ENCODE results near the gene PLEKHG4.

Gene PLEKHG4

GRCh38 chr16:67294938-67295361 lies 15.6 kb downstream of the PLEKHG4 start:
- no peaks in the 10 kb centered on the region for H3K27me3 ChIP-seq (ENCODE audit: control insufficient read depth, insufficient read depth, low read length)
- H2AFZ ChIP-seq = no peak overlapping the region
- no peaks in the 10 kb centered on the region for H3K36me3 ChIP-seq (ENCODE audit: control insufficient read depth, insufficient read depth, low read length)
- TF ChIP-seq CTCF (IDR thresholded peaks at IDR 0.05) = no peak
- no peaks in the 10 kb centered on the region for H3K9me3 ChIP-seq (ENCODE audit: control insufficient read depth, low read length)
- H3K4me2 ChIP-seq (ENCODE audit: low read length) = no peak overlapping the region
- H3K27ac ChIP-seq = no peak overlapping the region
- H3K79me2 ChIP-seq = no peaks in the 10 kb centered on the region
- no peaks in the 10 kb centered on the region for H3K4me1 ChIP-seq
- no peak overlapping the region for H3K9ac ChIP-seq
- no peak overlapping the region for H3K4me3 ChIP-seq (ENCODE audit: low read depth, low read length)

GRCh38 chr16:67296420-67296819 lies 17.1 kb downstream of the PLEKHG4 start:
- Histone ChIP-seq H3K9ac (no peak overlapping the region), H3K27me3 (ENCODE audit: control insufficient read depth, insufficient read depth, low read length) (no peaks in the 10 kb centered on the region), H3K79me2 (no peaks in the 10 kb centered on the region), H3K36me3 (ENCODE audit: control insufficient read depth, insufficient read depth, low read length) (no peaks in the 10 kb centered on the region), H3K4me3 (ENCODE audit: low read depth, low read length) (no peak overlapping the region), H3K27ac (no peak overlapping the region), H2AFZ (no peak overlapping the region), H3K4me2 (ENCODE audit: low read length) (no peak overlapping the region), H3K4me1 (no peaks in the 10 kb centered on the region), H3K9me3 (ENCODE audit: control insufficient read depth, low read length) (no peaks in the 10 kb centered on the region)
- TF ChIP-seq CTCF (IDR thresholded peaks at IDR 0.05) = no peak

- no peak overlapping the region for H3K9ac ChIP-seq
- H3K79me2 ChIP-seq = no peaks in the 10 kb centered on the region
- no peak overlapping the region for H3K27ac ChIP-seq
- H3K4me1 ChIP-seq = no peaks in the 10 kb centered on the region
- H3K36me3 ChIP-seq (ENCODE audit: control insufficient read depth, insufficient read depth, low read length) = no peaks in the 10 kb centered on the region
- no peak overlapping the region for H3K4me3 ChIP-seq (ENCODE audit: low read depth, low read length)
- no peaks in the 10 kb centered on the region for H3K27me3 ChIP-seq (ENCODE audit: control insufficient read depth, insufficient read depth, low read length)
- H3K4me2 ChIP-seq (ENCODE audit: low read length) = no peak overlapping the region
- H2AFZ ChIP-seq = no peak overlapping the region
- H3K9me3 ChIP-seq (ENCODE audit: control insufficient read depth, low read length) = no peaks in the 10 kb centered on the region
- no peak for TF ChIP-seq CTCF (IDR thresholded peaks at IDR 0.05)
Measured at GRCh38 chr16:67298277-67298676, 18.9 kb downstream of the PLEKHG4 start.

- Histone ChIP-seq H3K79me2 (no peaks in the 10 kb centered on the region), H3K9ac (no peak overlapping the region), H3K4me3 (ENCODE audit: low read depth, low read length) (no peak overlapping the region), H3K27me3 (ENCODE audit: control insufficient read depth, insufficient read depth, low read length) (no peaks in the 10 kb centered on the region), H3K27ac (no peak overlapping the region), H2AFZ (no peak overlapping the region), H3K9me3 (ENCODE audit: control insufficient read depth, low read length) (no peaks in the 10 kb centered on the region), H3K4me2 (ENCODE audit: low read length) (no peak overlapping the region), H3K4me1 (no peaks in the 10 kb centered on the region), H3K36me3 (ENCODE audit: control insufficient read depth, insufficient read depth, low read length) (no peaks in the 10 kb centered on the region)
- TF ChIP-seq CTCF (IDR thresholded peaks at IDR 0.05) = no peak
Measured at GRCh38 chr16:67299269-67299668, 19.9 kb downstream of the PLEKHG4 start.

- no peak overlapping the region for H3K9ac ChIP-seq
- H3K4me3 ChIP-seq (ENCODE audit: low read depth, low read length) = no peak overlapping the region
- H3K9me3 ChIP-seq (ENCODE audit: control insufficient read depth, low read length) = no peaks in the 10 kb centered on the region
- H3K27me3 ChIP-seq (ENCODE audit: control insufficient read depth, insufficient read depth, low read length) = no peaks in the 10 kb centered on the region
- H3K4me2 ChIP-seq (ENCODE audit: low read length) = no peak overlapping the region
- TF ChIP-seq CTCF (IDR thresholded peaks at IDR 0.05) = no peak
- no peaks in the 10 kb centered on the region for H3K79me2 ChIP-seq
- H3K4me1 ChIP-seq = no peaks in the 10 kb centered on the region
- no peak overlapping the region for H3K27ac ChIP-seq
- H2AFZ ChIP-seq = no peak overlapping the region
- no peaks in the 10 kb centered on the region for H3K36me3 ChIP-seq (ENCODE audit: control insufficient read depth, insufficient read depth, low read length)
Measured at GRCh38 chr16:67301080-67301782, 21.9 kb downstream of the PLEKHG4 start.
